ENCODE results near the gene LSM14B.

- TF ChIP-seq CTCF (IDR thresholded peaks at IDR 0.05) (no peak), ZFX (IDR thresholded peaks at IDR 0.05; ENCODE audit: borderline replicate concordance) (no peak)
These were observed 21.9 kb downstream of the LSM14B start for GRCh38 chr20:62143957-62144825.
